Hepatocyte (in vitro differentiated cells): ENCODE measurements around the gene SLX4. TPM values are rescaled to one million over a fixed set of nuclear protein-coding genes. Genes with fewer than 3 reads are reported as not detected.

Experiments
- DNase-seq: peaks from one replicate; pipeline ENCODE4 v3.0.0-alpha.2; 2016; ENCODE audit warnings: low spot score
- H2AFZ ChIP-seq: fragments of 200-600 bp; sonication (generic); 2 replicates; pipeline ENCODE4 v1.6.0; 2016; ENCODE audit warnings: antibody characterized with exemption, mild to moderate bottlenecking
- H3K27ac ChIP-seq: fragments of 200-600 bp; sonication (generic); 2 replicates; pipeline ENCODE4 v1.5.1; 2016; ENCODE audit warnings: mild to moderate bottlenecking
- H3K27me3 ChIP-seq: fragments of 200-600 bp; sonication (generic); 2 replicates; pipeline ENCODE4 v1.6.1; 2016
- H3K36me3 ChIP-seq: fragments of 200-600 bp; sonication (generic); replicated peaks from 2 replicates; pipeline ENCODE4 v1.5.1; 2016; ENCODE audit warnings: low read depth; ENCODE audit not compliant: insufficient read depth
- H3K4me1 ChIP-seq: fragments of 200-600 bp; sonication (generic); 2 replicates; pipeline ENCODE4 v1.5.1; 2016; ENCODE audit warnings: mild to moderate bottlenecking, moderate library complexity; ENCODE audit not compliant: insufficient read depth
- H3K4me2 ChIP-seq: fragments of 200-600 bp; sonication (generic); 2 replicates; pipeline ENCODE4 v1.6.0; 2016
- H3K4me3 ChIP-seq: fragments of 200-600 bp; sonication (generic); 2 replicates; pipeline ENCODE4 v1.5.1; 2016; ENCODE audit warnings: mild to moderate bottlenecking
- H3K79me2 ChIP-seq: fragments of 200-600 bp; sonication (generic); 2 replicates; pipeline ENCODE4 v1.6.0; 2017; ENCODE audit warnings: mild to moderate bottlenecking
- H3K9me2 ChIP-seq: fragments of 200-600 bp; sonication (generic); replicated peaks from 2 replicates; pipeline ENCODE4 v1.6.0; 2017; ENCODE audit warnings: mild to moderate bottlenecking; ENCODE audit not compliant: insufficient read depth
- H3K9me3 ChIP-seq: fragments of 200-600 bp; sonication (generic); 2 replicates; pipeline ENCODE4 v1.5.1; 2016; ENCODE audit warnings: low read depth, mild to moderate bottlenecking
- H4K20me1 ChIP-seq: fragments of 200-600 bp; sonication (generic); 2 replicates; pipeline ENCODE4 v1.6.0; 2016; ENCODE audit warnings: mild to moderate bottlenecking; ENCODE audit not compliant: insufficient read depth, poor library complexity, severe bottlenecking
- EZH2 ChIP-seq: fragments of 200-600 bp; sonication (generic); IDR thresholded peaks from 2 replicates; pipeline ENCODE4 v1.6.1; 2016; ENCODE audit warnings: antibody characterized with exemption, mild to moderate bottlenecking, borderline replicate concordance
- EZH2phosphoT487 ChIP-seq: fragments of 200-600 bp; sonication (generic); IDR thresholded peaks from one replicate; pipeline ENCODE4 v1.6.1; 2018; ENCODE audit warnings: antibody characterized with exemption, mild to moderate bottlenecking, low read depth, moderate library complexity; ENCODE audit not compliant: unreplicated experiment, severe bottlenecking
- WGBS: methylation state at CpG from one replicate; pipeline ENCODE4 v1.1.6; 2016; ENCODE audit warnings: low lambda C conversion rate; ENCODE audit errors: missing lambda C conversion rate; 5-methylcytosine and 5-hydroxymethylcytosine counted together
- polyA plus RNA-seq: library from polyadenylated mRNA; unstranded; fragments of >200 nt; fragmentation: Nextera tagmentation; extraction: Ambion mirVana; gene quantifications from 2 replicates; pipeline ENCODE4 v1.2.1, GENCODE V29; 2016
- total RNA-seq: library from RNA; depleted of rRNA; stranded (reverse); fragments of >200 nt; gene quantifications from 2 replicates; pipeline ENCODE4 v1.2.3, GENCODE V29; 2014
- TF ChIP-seq, protein P1 (sequence below): fragments of 200-600 bp; sonication (generic); IDR thresholded peaks from 2 replicates; pipeline ENCODE4 v1.5.1; 2016; ENCODE audit warnings: antibody characterized with exemption, mild to moderate bottlenecking; ENCODE audit not compliant: poor library complexity

SLX4 gene
- total and polyA plus RNA-seq, 2 experiments from 2014 or later, result 1.9 to 4.6 TPM

GRCh38 chr16:3541527-3542155 lies 69.8 kb downstream of the SLX4 start:
- no peaks in the 10 kb centered on the region for H3K9me3 ChIP-seq
- H3K27me3 ChIP-seq, result no peaks in the 10 kb centered on the region
- no peaks in the 10 kb centered on the region for H3K4me1 ChIP-seq
- TF ChIP-seq EZH2, result no peak
- TF ChIP-seq EZH2phosphoT487, result no peak
- TF ChIP-seq, protein P1, sequence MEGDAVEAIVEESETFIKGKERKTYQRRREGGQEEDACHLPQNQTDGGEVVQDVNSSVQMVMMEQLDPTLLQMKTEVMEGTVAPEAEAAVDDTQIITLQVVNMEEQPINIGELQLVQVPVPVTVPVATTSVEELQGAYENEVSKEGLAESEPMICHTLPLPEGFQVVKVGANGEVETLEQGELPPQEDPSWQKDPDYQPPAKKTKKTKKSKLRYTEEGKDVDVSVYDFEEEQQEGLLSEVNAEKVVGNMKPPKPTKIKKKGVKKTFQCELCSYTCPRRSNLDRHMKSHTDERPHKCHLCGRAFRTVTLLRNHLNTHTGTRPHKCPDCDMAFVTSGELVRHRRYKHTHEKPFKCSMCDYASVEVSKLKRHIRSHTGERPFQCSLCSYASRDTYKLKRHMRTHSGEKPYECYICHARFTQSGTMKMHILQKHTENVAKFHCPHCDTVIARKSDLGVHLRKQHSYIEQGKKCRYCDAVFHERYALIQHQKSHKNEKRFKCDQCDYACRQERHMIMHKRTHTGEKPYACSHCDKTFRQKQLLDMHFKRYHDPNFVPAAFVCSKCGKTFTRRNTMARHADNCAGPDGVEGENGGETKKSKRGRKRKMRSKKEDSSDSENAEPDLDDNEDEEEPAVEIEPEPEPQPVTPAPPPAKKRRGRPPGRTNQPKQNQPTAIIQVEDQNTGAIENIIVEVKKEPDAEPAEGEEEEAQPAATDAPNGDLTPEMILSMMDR, result no peak
- H3K27ac ChIP-seq, result no peak overlapping the region
- WGBS, result 91% methylated on average over 13 of the region's 13 CpGs
- no peaks in the 10 kb centered on the region for H3K36me3 ChIP-seq
- H4K20me1 ChIP-seq, result no peaks in the 10 kb centered on the region
- no peak overlapping the region for H2AFZ ChIP-seq
- H3K9me2 ChIP-seq, result no peaks in the 10 kb centered on the region
- H3K79me2 ChIP-seq, result no peaks in the 10 kb centered on the region
- DNase-seq, result no peak
- no peak overlapping the region for H3K4me3 ChIP-seq
- H3K4me2 ChIP-seq, result no peak overlapping the region

DNA sequence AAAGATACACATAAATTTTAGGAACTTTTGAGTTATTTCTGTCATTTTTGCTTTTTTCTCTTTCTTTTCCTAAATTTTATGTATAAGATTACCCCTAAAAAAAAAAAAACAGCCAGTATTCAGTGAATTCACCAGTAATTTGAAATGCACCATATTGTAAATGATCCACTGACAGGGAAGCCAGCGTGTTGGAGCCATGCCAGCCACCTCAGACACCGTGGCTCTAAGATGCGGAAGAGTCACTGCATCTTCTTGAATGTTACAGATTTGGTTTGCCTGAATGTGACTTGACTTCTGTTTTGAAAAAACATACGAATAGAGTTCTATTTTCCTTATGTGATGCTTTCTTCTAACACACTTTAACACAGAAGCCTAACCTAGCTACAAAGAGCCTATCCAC lies 73.2 kb downstream of the SLX4 start:
- no peaks in the 10 kb centered on the region for H3K9me2 ChIP-seq
- no peaks in the 10 kb centered on the region for H3K36me3 ChIP-seq
- no peak overlapping the region for H3K4me3 ChIP-seq
- H3K9me3 ChIP-seq, result no peaks in the 10 kb centered on the region
- no peaks in the 10 kb centered on the region for H3K79me2 ChIP-seq
- H3K27me3 ChIP-seq, result no peaks in the 10 kb centered on the region
- no peak overlapping the region for H2AFZ ChIP-seq
- TF ChIP-seq EZH2phosphoT487, result no peak
- TF ChIP-seq EZH2, result no peak
- TF ChIP-seq, protein P1, result no peak
- 91% methylated on average over 4 of the region's 4 CpGs for WGBS
- H4K20me1 ChIP-seq, result no peaks in the 10 kb centered on the region
- no peak for DNase-seq
- H3K4me1 ChIP-seq, result no peaks in the 10 kb centered on the region
- no peak overlapping the region for H3K27ac ChIP-seq
- H3K4me2 ChIP-seq, result no peak overlapping the region

- TF ChIP-seq EZH2phosphoT487 (no peak), EZH2 (no peak)
- TF ChIP-seq, protein P1, result no peak
- Histone ChIP-seq H3K9me2 (no peaks in the 10 kb centered on the region), H2AFZ (no peak overlapping the region), H4K20me1 (no peaks in the 10 kb centered on the region), H3K4me3 (no peak overlapping the region), H3K4me1 (no peaks in the 10 kb centered on the region), H3K27ac (peak overlapping the region; percentile 11), H3K27me3 (no peaks in the 10 kb centered on the region), H3K9me3 (no peaks in the 10 kb centered on the region), H3K79me2 (no peaks in the 10 kb centered on the region), H3K36me3 (no peaks in the 10 kb centered on the region), H3K4me2 (no peak overlapping the region)
- 91% methylated on average over 4 of the region's 4 CpGs for WGBS
- no peak for DNase-seq
Measured at GRCh38 chr16:3536851-3537250, 74.6 kb downstream of the SLX4 start.
